IPS-18c (cell line): ENCODE data around the gene HAT1.

Experiments
- H3K4me3 ChIP-seq: 2 replicates; pipeline ENCODE4 v1.7.0; 2013; ENCODE audit warnings: low read depth, mild to moderate bottlenecking, low read length, moderate library complexity; ENCODE audit not compliant: insufficient read depth
- H3K9me3 ChIP-seq: one replicate; pipeline ENCODE4 v1.6.1; 2013; ENCODE audit warnings: mild to moderate bottlenecking, low read length, moderate library complexity; ENCODE audit not compliant: control insufficient read depth, insufficient read depth

The HAT1 gene

GRCh38 chr2:171902840-171903420 is 19.3 kb upstream of the HAT1 start:
- Histone ChIP-seq H3K4me3 (no peak overlapping the region), H3K9me3 (no peaks in the 10 kb centered on the region)

- Histone ChIP-seq H3K4me3 (no peak overlapping the region), H3K9me3 (no peaks in the 10 kb centered on the region)
Observed at GRCh38 chr2:171908235-171908634, 14.0 kb upstream of the HAT1 start.

- H3K4me3 ChIP-seq = no peak overlapping the region
- H3K9me3 ChIP-seq = no peaks in the 10 kb centered on the region
Observed at GRCh38 chr2:171909266-171909665, 13.0 kb upstream of the HAT1 start.

- no peak overlapping the region for H3K4me3 ChIP-seq
Observed at GRCh38 chr2:171910494-171910893, 11.8 kb upstream of the HAT1 start.

GRCh38 chr2:171913517-171913916 is 8.7 kb upstream of the HAT1 start:
- Histone ChIP-seq H3K4me3 (no peak overlapping the region), H3K9me3 (no peaks in the 10 kb centered on the region)

More at GRCh38 chr2:171910494-171910893, 11.8 kb upstream of the HAT1 start:
- H3K9me3 ChIP-seq = no peaks in the 10 kb centered on the region

GRCh38 chr2:171919453-171919852 is 2.8 kb upstream of the HAT1 start:
- no peaks in the 10 kb centered on the region for H3K9me3 ChIP-seq
- no peak overlapping the region for H3K4me3 ChIP-seq

- Histone ChIP-seq H3K4me3 (peak overlapping the region; percentile 99; the same call in 1 of the 2 replicates), H3K9me3 (peaks cover 2% of the 10 kb centered on the region)
Observed at GRCh38 chr2:171921970-171922229, 361 bp upstream of the HAT1 start.

GRCh38 chr2:171923206-171923605 is 945 bp downstream of the HAT1 start:
- Histone ChIP-seq H3K4me3 (peak overlapping the region; percentile 99), H3K9me3 (peaks cover 2% of the 10 kb centered on the region)

- Histone ChIP-seq H3K4me3 (no peak overlapping the region), H3K9me3 (peaks cover 2% of the 10 kb centered on the region)
Observed at GRCh38 chr2:171924170-171924942, 2.1 kb downstream of the HAT1 start.

- Histone ChIP-seq H3K9me3 (peaks cover 2% of the 10 kb centered on the region), H3K4me3 (no peak overlapping the region)
Observed at GRCh38 chr2:171930385-171930784, 8.1 kb downstream of the HAT1 start.

- Histone ChIP-seq H3K9me3 (peaks cover 2% of the 10 kb centered on the region), H3K4me3 (no peak overlapping the region)
Observed at GRCh38 chr2:171939058-171939742, 16.9 kb downstream of the HAT1 start.

GRCh38 chr2:171939743-171940071 is 17.4 kb downstream of the HAT1 start:
- Histone ChIP-seq H3K9me3 (peaks cover 2% of the 10 kb centered on the region), H3K4me3 (no peak overlapping the region)

- H3K4me3 ChIP-seq = no peak overlapping the region
- peaks cover 2% of the 10 kb centered on the region for H3K9me3 ChIP-seq
Observed at GRCh38 chr2:171941316-171941699, 19.0 kb downstream of the HAT1 start.

GRCh38 chr2:171943869-171944268 is 21.6 kb downstream of the HAT1 start:
- Histone ChIP-seq H3K9me3 (peaks cover 2% of the 10 kb centered on the region), H3K4me3 (no peak overlapping the region)

- H3K9me3 ChIP-seq = no peaks in the 10 kb centered on the region
- H3K4me3 ChIP-seq = no peak overlapping the region
Observed at GRCh38 chr2:171952276-171952675, 30.0 kb downstream of the HAT1 start.

- H3K4me3 ChIP-seq = no peak overlapping the region
Observed at GRCh38 chr2:171952748-171953147, 30.5 kb downstream of the HAT1 start.

GRCh38 chr2:171956135-171956825 is 34.0 kb downstream of the HAT1 start:
- Histone ChIP-seq H3K9me3 (no peaks in the 10 kb centered on the region), H3K4me3 (no peak overlapping the region)

More at GRCh38 chr2:171952748-171953147, 30.5 kb downstream of the HAT1 start:
- no peaks in the 10 kb centered on the region for H3K9me3 ChIP-seq

GRCh38 chr2:171957061-171957460 is 34.8 kb downstream of the HAT1 start:
- Histone ChIP-seq H3K9me3 (no peaks in the 10 kb centered on the region), H3K4me3 (no peak overlapping the region)
